ENCODE data around the gene EEF1AKMT4. TPM values are rescaled to one million over a fixed set of nuclear protein-coding genes. Genes with fewer than 3 reads are reported as not detected.

Gene EEF1AKMT4
- total RNA-seq (2021; ENCODE audit: unreplicated experiment) = 10.7 TPM
- polyA plus RNA-seq (2012; ENCODE audit: insufficient read length) = 10.8 TPM
- percentile 66 among the genes with signal in this experiment for Bru-seq, nascent RNA
- BruChase-seq, experiment 1, labeled RNA remaining after a 2-hour chase = percentile 68 among the genes with signal in this experiment
- percentile 63 among the genes with signal in this experiment for BruChase-seq, experiment 2, labeled RNA remaining after a 6-hour chase
- long read RNA-seq, transcript EEF1AKMT4-201 (3 exons, 1,823 nt) = major isoform, 16 of 19 reads
- long read RNA-seq, partial matches to known transcripts = 0 of 19 reads
- long read RNA-seq, other reads (novel, unspliced or antisense) = 3 of 19 reads

- H3K4me3 ChIP-seq (ENCODE audit: low read depth in 2 of 2, low read length in 2 of 2) = peak within 1 kb of the TSS; percentile 92 to 96
- no peaks in the 10 kb centered on the region for H3K27me3 ChIP-seq (ENCODE audit: control insufficient read depth, insufficient read depth, low read length)
- peak within 1 kb of the TSS; percentile 100 for H3K27ac ChIP-seq (ENCODE audit: low read length)
- no TSS peak for BruUV-seq (replicated peaks)
- 0 out of 2 replicates have a peak, but pooled peaks cover 5% of the 10 kb centered on the region for H3K4me1 ChIP-seq (ENCODE audit: control insufficient read depth, insufficient read depth, low read length)
- peak; percentile 97 for TF ChIP-seq SIN3A (IDR thresholded peaks at IDR 0.05; ENCODE audit: borderline replicate concordance, insufficient read depth, low read depth, low read length)
- TF ChIP-seq TCF7L2 (IDR thresholded peaks at IDR 0.05; ENCODE audit: low read depth, low read length) = no peak
- TF ChIP-seq, protein P1, sequence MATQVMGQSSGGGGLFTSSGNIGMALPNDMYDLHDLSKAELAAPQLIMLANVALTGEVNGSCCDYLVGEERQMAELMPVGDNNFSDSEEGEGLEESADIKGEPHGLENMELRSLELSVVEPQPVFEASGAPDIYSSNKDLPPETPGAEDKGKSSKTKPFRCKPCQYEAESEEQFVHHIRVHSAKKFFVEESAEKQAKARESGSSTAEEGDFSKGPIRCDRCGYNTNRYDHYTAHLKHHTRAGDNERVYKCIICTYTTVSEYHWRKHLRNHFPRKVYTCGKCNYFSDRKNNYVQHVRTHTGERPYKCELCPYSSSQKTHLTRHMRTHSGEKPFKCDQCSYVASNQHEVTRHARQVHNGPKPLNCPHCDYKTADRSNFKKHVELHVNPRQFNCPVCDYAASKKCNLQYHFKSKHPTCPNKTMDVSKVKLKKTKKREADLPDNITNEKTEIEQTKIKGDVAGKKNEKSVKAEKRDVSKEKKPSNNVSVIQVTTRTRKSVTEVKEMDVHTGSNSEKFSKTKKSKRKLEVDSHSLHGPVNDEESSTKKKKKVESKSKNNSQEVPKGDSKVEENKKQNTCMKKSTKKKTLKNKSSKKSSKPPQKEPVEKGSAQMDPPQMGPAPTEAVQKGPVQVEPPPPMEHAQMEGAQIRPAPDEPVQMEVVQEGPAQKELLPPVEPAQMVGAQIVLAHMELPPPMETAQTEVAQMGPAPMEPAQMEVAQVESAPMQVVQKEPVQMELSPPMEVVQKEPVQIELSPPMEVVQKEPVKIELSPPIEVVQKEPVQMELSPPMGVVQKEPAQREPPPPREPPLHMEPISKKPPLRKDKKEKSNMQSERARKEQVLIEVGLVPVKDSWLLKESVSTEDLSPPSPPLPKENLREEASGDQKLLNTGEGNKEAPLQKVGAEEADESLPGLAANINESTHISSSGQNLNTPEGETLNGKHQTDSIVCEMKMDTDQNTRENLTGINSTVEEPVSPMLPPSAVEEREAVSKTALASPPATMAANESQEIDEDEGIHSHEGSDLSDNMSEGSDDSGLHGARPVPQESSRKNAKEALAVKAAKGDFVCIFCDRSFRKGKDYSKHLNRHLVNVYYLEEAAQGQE (IDR thresholded peaks at IDR 0.05; ENCODE audit: insufficient read depth in 1 of 2, low read depth in 2 of 2, low read length in 1 of 2) = no peak; a peak in 1 of 4 replicates
- DNase-seq (ENCODE audit: low read depth, low spot score) (peak; percentile 94), ATAC-seq (peak; percentile 96)
- peaks cover 2% of the 10 kb centered on the region; the same call in 1 of the 2 replicates for H3K36me3 ChIP-seq (ENCODE audit: control insufficient read depth, insufficient read depth, low read length)
- ChIA-PET CTCF (interaction anchor here (0.6 to 1.4 kb wide), 5 partner anchors 12 to 208 kb away, joined by 3 to 5 read pairs (median 4); partner anchors contain the start of gene CAMK2N2), POLR2A (no interaction called here)
- H3K9me3 ChIP-seq (ENCODE audit: control insufficient read depth, insufficient read depth, low read depth, low read length) = no peaks in the 10 kb centered on the region
- intact Hi-C loops (cut with micrococcal nuclease; ENCODE audit: unreplicated experiment) (no loop called here), in situ Hi-C loops (cut with HindIII; ENCODE audit: low pct_unique_long_range_greater_than_20kb, low sequenced_read_pairs) (no loop called here)
Measured at GRCh38 chr3:184249412-184250166, at the start of gene EEF1AKMT4. TSS of gene EEF1AKMT4 (plus strand) at chr3:184249672. CDS start at chr3:184249695, 23 bp downstream.

GRCh38 chr3:184200825-184201224, 48.6 kb upstream of the EEF1AKMT4 start:
- POLR2A ChIA-PET = no interaction called here
- no TSS peak for BruUV-seq (replicated peaks)
- no peaks in the 10 kb centered on the region for H3K27me3 ChIP-seq (ENCODE audit: control insufficient read depth, insufficient read depth, low read length)
- intact Hi-C loops (cut with micrococcal nuclease; ENCODE audit: unreplicated experiment) (no loop called here), in situ Hi-C loops (cut with HindIII; ENCODE audit: low pct_unique_long_range_greater_than_20kb, low sequenced_read_pairs) (no loop called here)
- TF ChIP-seq TCF7L2 (IDR thresholded peaks at IDR 0.05; ENCODE audit: low read depth, low read length) = no peak
- no peak for TF ChIP-seq POLR2AphosphoS5 (IDR thresholded peaks at IDR 0.05; ENCODE audit: low read depth, low read length)
- no peak for TF ChIP-seq CTCF (IDR thresholded peaks at IDR 0.05)
- H3K9me3 ChIP-seq (ENCODE audit: control insufficient read depth, insufficient read depth, low read depth, low read length) = no peaks in the 10 kb centered on the region
- no peaks in the 10 kb centered on the region for H3K36me3 ChIP-seq (ENCODE audit: control insufficient read depth, insufficient read depth, low read length)
- H3K27ac ChIP-seq (ENCODE audit: low read length) = no peak overlapping the region
- CTCF ChIA-PET = no interaction called here
- no peak for ATAC-seq
- H3K4me3 ChIP-seq (ENCODE audit: low read depth in 2 of 2, low read length in 2 of 2) = no peak overlapping the region
- H3K4me1 ChIP-seq (ENCODE audit: control insufficient read depth, insufficient read depth, low read length) = no peaks in the 10 kb centered on the region
- DNase-seq (ENCODE audit: low read depth, low spot score) = no peak
